ENCODE results near the gene OXT.
"Not testable (repeated sequence)": the region's sequence is repeated elsewhere in the genome, so short reads cannot be mapped to it uniquely, and the experiment has no call there.

The OXT gene

DNA sequence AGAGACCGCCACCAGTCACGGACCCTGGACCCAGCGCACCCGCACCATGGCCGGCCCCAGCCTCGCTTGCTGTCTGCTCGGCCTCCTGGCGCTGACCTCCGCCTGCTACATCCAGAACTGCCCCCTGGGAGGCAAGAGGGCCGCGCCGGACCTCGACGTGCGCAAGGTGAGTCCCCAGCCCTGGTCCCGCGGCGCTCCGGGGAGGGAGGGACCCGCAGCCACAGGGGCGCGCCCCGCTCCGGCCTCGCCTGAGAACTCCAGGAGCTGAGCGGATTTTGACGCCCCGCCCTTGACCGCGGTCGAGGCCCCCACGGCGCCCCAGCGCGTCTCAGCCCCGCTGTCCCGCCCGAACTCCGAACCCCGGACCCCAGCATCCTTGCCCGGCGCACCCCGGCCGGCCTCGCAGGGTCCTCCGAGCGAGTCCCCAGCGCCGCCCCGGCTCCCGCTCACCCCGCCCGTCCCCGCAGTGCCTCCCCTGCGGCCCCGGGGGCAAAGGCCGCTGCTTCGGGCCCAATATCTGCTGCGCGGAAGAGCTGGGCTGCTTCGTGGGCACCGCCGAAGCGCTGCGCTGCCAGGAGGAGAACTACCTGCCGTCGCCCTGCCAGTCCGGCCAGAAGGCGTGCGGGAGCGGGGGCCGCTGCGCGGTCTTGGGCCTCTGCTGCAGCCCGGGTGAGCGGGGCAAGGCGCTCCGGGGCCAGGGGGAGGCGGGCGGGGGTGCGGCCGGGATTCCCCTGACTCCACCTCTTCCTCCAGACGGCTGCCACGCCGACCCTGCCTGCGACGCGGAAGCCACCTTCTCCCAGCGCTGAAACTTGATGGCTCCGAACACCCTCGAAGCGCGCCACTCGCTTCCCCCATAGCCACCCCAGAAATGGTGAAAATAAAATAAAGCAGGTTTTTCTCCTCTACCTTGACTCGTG is at the start of gene OXT:
OXT (plus strand) TSS at position 11 of the 920 bp plus-strand sequence; CDS start at position 47, 36 bp downstream.
- Histone ChIP-seq H3K4me3 (peak within 1 kb of the TSS; percentile 68), H3K27ac (no peak within 1 kb of the TSS)
- no peak for DNase-seq (ENCODE audit: low spot score)
- no peak for TF ChIP-seq CTCF (IDR thresholded peaks at IDR 0.05)

DNA sequence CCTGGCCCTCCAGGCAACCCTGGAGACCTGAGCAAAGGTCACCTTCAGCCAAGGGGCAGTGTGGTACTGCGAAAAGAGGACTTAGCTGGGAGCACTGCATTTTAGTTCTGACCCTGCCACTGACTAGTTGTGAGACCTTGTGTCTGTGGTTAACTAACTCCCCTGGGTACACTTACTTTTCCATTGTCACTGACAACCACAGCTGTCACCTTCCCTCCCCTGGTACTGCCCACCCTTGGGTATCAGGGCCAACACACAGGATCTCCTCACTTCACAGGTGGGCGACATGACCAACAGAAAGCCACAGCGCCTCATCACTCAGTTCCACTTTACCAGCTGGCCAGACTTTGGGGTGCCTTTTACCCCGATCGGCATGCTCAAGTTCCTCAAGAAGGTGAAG is 49.6 kb upstream of the OXT start:
- Histone ChIP-seq H3K27ac (no peak overlapping the region), H3K4me3 (no peak overlapping the region)
- TF ChIP-seq CTCF (IDR thresholded peaks at IDR 0.05), result no peak
- DNase-seq (ENCODE audit: low spot score), result no peak

DNA sequence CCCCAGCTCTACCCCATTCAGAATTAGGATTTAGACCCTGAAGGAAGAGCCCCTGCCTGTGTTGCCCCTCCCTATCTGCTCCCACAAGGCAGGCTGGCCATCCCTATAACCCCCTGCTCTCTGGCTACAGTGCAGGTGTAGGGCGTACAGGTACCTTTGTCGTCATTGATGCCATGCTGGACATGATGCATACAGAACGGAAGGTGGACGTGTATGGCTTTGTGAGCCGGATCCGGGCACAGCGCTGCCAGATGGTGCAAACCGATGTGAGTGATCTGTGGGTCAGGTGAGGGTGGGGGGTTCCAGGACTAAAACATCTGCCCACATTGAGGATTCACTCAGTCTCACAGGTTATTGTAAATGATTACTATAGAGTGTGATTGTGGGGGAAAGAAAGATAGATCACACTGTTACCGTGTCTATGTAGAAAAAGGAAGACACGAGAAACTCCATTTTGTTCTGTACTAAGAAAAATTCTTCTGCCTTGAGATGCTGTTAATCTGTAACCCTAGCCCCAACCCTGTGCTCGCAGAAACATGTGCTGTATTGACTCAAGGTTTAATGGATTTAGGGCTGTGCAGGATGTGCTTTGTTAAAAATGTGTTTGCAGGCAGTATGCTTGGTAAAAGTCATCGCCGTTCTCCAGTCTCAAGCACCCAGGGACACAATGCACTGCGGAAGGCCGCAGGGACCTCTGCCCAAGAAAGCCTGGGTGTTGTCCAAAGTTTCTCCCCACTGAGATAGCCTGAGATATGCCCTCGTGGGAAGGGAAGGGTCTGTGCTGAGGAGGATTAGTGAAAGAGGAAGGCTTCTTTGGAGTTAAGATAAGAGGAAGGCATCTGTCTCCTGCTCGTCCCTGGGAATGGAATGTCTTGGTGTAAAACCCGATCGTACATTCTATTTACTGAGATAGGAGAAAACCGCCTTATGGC is 48.6 kb upstream of the OXT start:
- H3K4me3 ChIP-seq; DNase-seq (ENCODE audit: low spot score); H3K27ac ChIP-seq: not testable (repeated sequence)

DNA sequence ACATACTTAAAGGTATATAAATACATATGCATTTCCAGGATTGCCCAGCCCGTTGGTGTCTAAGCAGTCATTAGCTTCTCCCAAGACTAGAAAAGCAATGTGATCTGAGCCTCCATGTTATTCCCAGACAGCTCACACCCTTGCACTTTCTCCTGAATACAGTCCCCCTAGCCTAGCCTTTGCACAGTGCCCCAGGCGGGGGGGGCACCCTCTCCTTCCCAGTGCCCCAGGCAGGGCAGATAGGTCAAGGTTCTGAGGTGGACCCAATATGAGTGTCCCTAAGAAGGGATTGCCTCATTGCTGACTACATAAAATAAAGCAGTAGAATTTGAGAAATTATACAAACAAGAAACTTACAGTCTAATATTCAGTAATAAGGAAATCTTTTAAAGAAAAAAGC is 43.4 kb upstream of the OXT start:
- no peak for TF ChIP-seq CTCF (IDR thresholded peaks at IDR 0.05)
- Histone ChIP-seq H3K4me3 (no peak overlapping the region), H3K27ac (no peak overlapping the region)
- no peak for DNase-seq (ENCODE audit: low spot score)

GRCh38 chr20:3031524-3032147 is 39.8 kb upstream of the OXT start:
- TF ChIP-seq CTCF (IDR thresholded peaks at IDR 0.05), result no peak
- DNase-seq (ENCODE audit: low spot score), result no peak
- Histone ChIP-seq H3K27ac (no peak overlapping the region), H3K4me3 (no peak overlapping the region)

DNA sequence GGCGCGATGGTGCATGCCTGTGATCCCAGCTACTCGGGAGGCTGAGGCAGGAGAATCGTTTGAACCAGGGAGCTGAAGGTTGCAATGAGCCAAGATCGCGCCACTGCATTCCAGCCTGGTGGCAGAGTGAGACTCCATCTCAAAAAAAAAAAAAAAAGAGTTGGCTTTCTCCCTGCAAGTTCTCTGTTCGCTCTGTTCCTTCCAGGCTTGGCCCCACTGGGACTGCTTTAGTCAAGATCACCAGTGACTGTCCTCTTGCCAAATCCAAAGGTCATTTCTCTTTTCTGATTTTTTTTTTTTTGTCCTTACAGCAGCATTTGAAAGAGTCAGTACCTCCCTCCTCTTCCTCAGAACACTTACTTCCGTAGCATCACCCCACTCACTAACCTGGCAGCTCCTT is 38.8 kb upstream of the OXT start:
- peak overlapping the region in 1 of 2 donors; percentile 2 for H3K27ac ChIP-seq
- H3K4me3 ChIP-seq, result no peak overlapping the region
- no peak for DNase-seq (ENCODE audit: low spot score)
- no peak for TF ChIP-seq CTCF (IDR thresholded peaks at IDR 0.05)

DNA sequence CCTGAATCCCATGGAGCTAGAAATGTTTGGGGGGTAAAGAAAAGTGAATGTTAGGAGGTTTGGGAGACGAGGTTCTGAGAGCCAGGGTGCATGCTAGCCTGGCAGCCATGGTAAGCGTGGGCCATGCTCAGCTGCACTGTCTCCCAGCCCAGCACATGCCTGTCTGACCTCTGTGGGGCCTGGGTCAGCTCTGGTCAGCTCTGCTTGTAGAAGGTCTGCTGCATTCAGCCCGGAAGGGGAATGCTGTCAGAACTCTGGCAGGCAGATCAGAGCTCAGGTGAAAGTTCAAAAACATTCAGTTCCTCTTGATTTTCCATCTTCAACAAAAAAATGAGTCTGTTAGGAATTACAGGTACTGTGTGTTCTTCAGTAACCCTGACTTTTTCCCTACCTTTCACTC is 33.8 kb upstream of the OXT start:
- no peak for TF ChIP-seq CTCF (IDR thresholded peaks at IDR 0.05)
- DNase-seq (ENCODE audit: low spot score), result no peak

More for the DNA sequence above, 33.8 kb upstream of the OXT start:
- Histone ChIP-seq H3K27ac (no peak overlapping the region), H3K4me3 (no peak overlapping the region)

Measured in coronary artery (tissue), 2 donors.